Measurements from ENCODE around the gene RHBDF2. TPM values are rescaled to one million over a fixed set of nuclear protein-coding genes. Genes with fewer than 3 reads are reported as not detected.

The RHBDF2 gene
- total and polyA plus RNA-seq, 8 donors = 4.6 to 175 (median 21.0) TPM

DNA sequence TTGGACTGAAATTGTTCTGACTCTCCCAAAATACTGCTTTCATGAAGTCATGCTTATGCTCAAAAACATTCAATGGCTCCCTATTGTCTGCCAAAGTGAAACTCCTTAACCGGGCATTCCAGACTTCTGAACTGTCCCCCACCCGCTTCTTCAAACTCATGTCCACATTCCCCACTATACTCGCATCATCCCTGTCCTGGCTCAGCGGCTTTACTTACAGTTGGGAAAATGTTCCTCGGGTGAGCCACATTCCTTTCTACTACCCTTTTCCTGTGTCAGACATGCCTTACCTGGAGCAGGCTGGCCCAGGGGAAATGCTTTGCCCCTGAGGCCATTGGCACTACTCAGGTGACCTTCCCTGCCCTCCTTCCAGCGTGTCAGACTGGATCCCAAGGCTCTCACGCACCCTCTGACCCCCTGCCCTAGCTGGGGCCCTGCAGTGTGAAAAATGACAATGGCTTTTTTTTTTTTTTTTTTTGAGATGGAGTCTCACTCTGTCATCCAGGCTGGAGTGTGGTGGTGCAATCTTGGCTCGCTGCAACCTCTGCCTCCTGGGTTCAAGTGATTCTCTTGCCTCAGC lies 30.9 kb upstream of the RHBDF2 start:
- 80 to 85% (median 83%) methylated on average over 8 of the region's 8 CpGs for WGBS, 5 donors
- Histone ChIP-seq H3K9me3 (no peaks in the 10 kb centered on the region), H3K27ac (peak overlapping the region; percentile 32 to 88 (median 86)), H3K4me3 (no peak overlapping the region), H3K36me3 (no peaks in the 10 kb centered on the region), H3K4me1 (peaks cover 34 to 65% (median 42%) of the 10 kb centered on the region in 4 donors), H3K27me3 (peaks cover 0 to 28% (median 6%) of the 10 kb centered on the region in 3 donors)
- TF ChIP-seq POLR2AphosphoS5 (IDR thresholded peaks at IDR 0.05) (no peak), EP300 (IDR thresholded peaks at IDR 0.05) (no peak), POLR2A (IDR thresholded peaks at IDR 0.05) (no peak)
- TF ChIP-seq, protein P1, sequence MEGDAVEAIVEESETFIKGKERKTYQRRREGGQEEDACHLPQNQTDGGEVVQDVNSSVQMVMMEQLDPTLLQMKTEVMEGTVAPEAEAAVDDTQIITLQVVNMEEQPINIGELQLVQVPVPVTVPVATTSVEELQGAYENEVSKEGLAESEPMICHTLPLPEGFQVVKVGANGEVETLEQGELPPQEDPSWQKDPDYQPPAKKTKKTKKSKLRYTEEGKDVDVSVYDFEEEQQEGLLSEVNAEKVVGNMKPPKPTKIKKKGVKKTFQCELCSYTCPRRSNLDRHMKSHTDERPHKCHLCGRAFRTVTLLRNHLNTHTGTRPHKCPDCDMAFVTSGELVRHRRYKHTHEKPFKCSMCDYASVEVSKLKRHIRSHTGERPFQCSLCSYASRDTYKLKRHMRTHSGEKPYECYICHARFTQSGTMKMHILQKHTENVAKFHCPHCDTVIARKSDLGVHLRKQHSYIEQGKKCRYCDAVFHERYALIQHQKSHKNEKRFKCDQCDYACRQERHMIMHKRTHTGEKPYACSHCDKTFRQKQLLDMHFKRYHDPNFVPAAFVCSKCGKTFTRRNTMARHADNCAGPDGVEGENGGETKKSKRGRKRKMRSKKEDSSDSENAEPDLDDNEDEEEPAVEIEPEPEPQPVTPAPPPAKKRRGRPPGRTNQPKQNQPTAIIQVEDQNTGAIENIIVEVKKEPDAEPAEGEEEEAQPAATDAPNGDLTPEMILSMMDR (IDR thresholded peaks at IDR 0.05) = no peak
- DNase-seq = no peak
- intact Hi-C loops (cut with DNase I; ENCODE audit: low total_unique reads) = no loop called here

DNA sequence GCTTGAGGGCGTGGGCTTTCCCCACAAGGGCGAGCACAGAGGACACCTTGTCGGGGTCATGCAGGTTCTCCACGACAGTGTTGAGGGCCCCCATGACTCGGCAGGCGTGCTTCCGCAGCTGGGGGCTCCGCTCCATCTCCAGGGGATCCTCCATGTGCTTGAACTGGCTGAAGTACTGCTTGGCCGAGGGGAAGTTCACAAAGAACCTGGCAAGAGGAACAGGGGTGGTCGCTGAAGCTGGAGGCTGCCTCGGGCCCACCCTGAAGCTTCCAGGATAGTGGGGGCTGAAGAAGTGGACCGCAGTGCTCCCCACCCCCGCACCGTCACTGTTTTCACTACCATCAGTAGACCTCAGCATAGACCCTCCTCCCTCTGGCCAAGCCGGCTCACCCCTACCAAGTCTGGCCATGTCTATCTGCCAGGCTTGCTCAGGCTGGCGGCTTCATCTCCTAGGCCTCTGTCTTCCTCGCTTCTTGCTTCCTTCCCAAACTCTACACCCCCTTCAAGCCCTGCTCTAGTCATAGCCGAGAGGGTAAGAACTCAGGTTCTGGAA lies 30.3 kb upstream of the RHBDF2 start:
- Histone ChIP-seq H3K4me1 (peaks cover 31 to 63% (median 41%) of the 10 kb centered on the region in 4 donors), H3K9me3 (no peaks in the 10 kb centered on the region), H3K36me3 (no peaks in the 10 kb centered on the region), H3K27ac (peak overlapping the region; percentile 81 to 88 (median 86)), H3K27me3 (peaks cover 0 to 25% (median under 1%) of the 10 kb centered on the region in 3 donors), H3K4me3 (no peak overlapping the region)
- TF ChIP-seq POLR2A (IDR thresholded peaks at IDR 0.05) (no peak), EP300 (IDR thresholded peaks at IDR 0.05) (no peak), POLR2AphosphoS5 (IDR thresholded peaks at IDR 0.05) (no peak)
- TF ChIP-seq, protein P1 (IDR thresholded peaks at IDR 0.05) = no peak
- no peak for DNase-seq
- intact Hi-C loops (cut with DNase I; ENCODE audit: low total_unique reads) = no loop called here
- WGBS, 5 donors = 83 to 89% (median 85%) methylated on average over 15 to 18 of the region's 18 CpGs

- TF ChIP-seq POLR2A (IDR thresholded peaks at IDR 0.05) = no peak
- TF ChIP-seq, protein P1 (IDR thresholded peaks at IDR 0.05) = no peak
- TF ChIP-seq EP300 (IDR thresholded peaks at IDR 0.05) = no peak
- no peak for TF ChIP-seq POLR2AphosphoS5 (IDR thresholded peaks at IDR 0.05)
- H3K4me1 ChIP-seq = peaks cover 31 to 59% (median 40%) of the 10 kb centered on the region in 4 donors
- peak overlapping the region; percentile 81 to 88 (median 86) for H3K27ac ChIP-seq
- H3K9me3 ChIP-seq = no peaks in the 10 kb centered on the region
- no peaks in the 10 kb centered on the region for H3K36me3 ChIP-seq
- DNase-seq = no peak
- H3K27me3 ChIP-seq = peaks cover 0 to 19% (median 0%) of the 10 kb centered on the region in 3 donors
- WGBS, 5 donors = 80 to 100% (median 85%) methylated on average over 1 to 32 of the region's 32 CpGs
- intact Hi-C loops (cut with DNase I; ENCODE audit: low total_unique reads) = no loop called here
- H3K4me3 ChIP-seq = no peak overlapping the region
Measured at GRCh38 chr17:76530811-76531485, 29.7 kb upstream of the RHBDF2 start.

DNA sequence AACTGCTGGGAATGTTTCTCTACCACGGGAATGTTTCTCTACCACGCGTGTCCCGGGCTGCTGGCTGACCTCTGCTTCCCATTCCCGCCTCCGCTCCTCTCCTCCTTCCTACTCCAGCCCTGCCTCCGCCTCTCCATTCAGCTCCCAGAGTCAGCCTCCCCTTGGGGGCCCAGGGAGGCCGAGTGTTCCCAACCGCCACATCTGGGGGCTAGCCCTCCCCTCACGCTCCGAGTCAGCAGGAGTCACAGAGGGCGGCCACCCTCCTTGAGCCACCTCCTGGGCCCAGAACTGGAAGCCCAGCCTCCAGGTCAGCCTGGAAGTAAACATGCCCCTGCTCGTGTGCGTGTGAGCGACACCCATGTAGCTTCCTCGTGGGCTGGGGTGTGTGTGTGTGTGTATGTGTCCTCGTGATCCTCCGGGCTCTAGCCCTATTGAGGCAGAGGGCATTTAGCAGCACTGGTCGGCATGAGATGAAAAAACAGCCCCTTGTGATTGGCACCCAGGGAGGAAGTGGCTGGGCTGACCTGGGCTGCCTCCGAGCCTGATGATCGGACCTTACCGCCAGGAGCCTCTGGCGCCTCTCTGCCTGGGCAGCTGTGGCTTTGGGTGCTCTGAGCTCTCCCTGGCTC lies 29.0 kb upstream of the RHBDF2 start:
- Histone ChIP-seq H3K4me1 (peaks cover 33 to 58% (median 42%) of the 10 kb centered on the region in 4 donors), H3K9me3 (no peaks in the 10 kb centered on the region), H3K27ac (peak overlapping the region; percentile 81 to 88 (median 86)), H3K4me3 (no peak overlapping the region), H3K36me3 (no peaks in the 10 kb centered on the region), H3K27me3 (peaks cover 0 to 12% (median 0%) of the 10 kb centered on the region in 3 donors)
- WGBS, 5 donors = 30 to 43% (median 40%) methylated on average over 12 to 23 of the region's 23 CpGs
- DNase-seq = peak; percentile 37 to 83
- no peak for TF ChIP-seq POLR2A (IDR thresholded peaks at IDR 0.05)
- no peak for TF ChIP-seq POLR2AphosphoS5 (IDR thresholded peaks at IDR 0.05)
- no peak for TF ChIP-seq EP300 (IDR thresholded peaks at IDR 0.05)
- TF ChIP-seq, protein P1 (IDR thresholded peaks at IDR 0.05) = no peak
- intact Hi-C loops (cut with DNase I; ENCODE audit: low total_unique reads) = no loop called here

All from stomach (tissue), 9 donors.